ENCODE data around the gene KIR2DL1.
"Not testable (repeated sequence)": the region's sequence is repeated elsewhere in the genome, so short reads cannot be mapped to it uniquely, and the experiment has no call there.

KIR2DL1 gene

DNA sequence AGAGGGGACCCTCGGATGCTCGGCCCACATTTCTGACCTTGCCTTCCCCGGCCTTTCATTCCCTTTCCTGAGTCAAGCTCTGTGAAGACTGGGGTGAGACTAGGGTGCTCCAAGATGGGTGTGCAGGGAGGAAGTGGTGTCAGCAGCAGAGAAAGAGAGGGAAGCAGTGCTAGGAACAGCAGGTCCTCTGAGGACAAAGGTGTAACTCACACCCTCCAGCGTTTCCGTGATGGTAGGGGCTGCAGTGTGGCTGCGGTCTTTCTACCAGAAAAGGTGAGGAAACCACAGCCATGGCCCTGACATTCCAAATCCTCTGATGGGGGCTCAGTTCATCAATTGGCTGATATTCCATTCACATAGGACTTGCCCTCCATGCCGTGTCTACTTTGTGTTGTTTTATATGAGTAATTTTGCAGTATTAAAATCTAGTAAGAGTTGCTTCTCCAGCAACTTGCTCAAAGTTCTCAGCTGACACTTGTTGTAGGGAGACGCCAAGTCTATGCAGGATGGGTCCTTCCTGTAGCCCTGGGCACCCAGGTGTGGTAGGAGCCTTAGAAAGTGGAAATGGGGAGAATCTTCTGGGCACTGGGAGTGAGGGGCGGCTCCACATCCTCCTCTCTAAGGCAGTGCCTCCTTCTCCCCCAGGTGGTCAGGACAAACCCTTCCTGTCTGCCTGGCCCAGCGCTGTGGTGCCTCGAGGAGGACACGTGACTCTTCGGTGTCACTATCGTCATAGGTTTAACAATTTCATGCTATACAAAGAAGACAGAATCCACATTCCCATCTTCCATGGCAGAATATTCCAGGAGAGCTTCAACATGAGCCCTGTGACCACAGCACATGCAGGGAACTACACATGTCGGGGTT lies 48.3 kb downstream of the KIR2DL1 start:
- DNase-seq, result no peak

- DNase-seq, result not testable (repeated sequence)
These were observed 54.8 kb downstream of the KIR2DL1 start for GRCh38 chr19:54824416-54824815.

- DNase-seq, result not testable (repeated sequence)
These were observed 55.7 kb downstream of the KIR2DL1 start for GRCh38 chr19:54825326-54825725.

DNA sequence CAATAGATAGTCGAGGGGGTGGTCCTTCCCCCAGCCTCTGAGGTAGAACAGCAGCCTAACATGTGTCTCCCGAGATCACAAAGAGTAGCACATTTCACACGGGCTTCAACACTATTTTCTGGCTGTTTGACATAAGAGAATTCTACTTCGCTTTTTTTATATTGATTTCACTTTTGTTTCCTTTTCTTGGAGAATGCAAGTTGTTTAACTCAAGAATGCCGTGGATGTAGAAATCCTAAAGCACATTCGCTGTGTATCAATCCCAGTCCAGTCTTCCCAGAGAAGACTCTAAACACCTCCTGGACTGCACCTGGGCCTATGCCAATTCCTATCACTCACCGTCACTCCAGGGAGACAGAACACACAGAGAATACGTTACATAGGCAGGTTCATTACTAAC lies 58.5 kb downstream of the KIR2DL1 start:
- DNase-seq, result not testable (repeated sequence)

- not testable (repeated sequence) for DNase-seq
These were observed 62.9 kb downstream of the KIR2DL1 start, which contains the start of gene KIR2DS4 for GRCh38 chr19:54832496-54832895. Gene KIR2DS4 (plus strand): TSS chr19:54832676.

All from anterior cingulate cortex (tissue), 58 donors.